KOPT-K1 (cell line): ENCODE results near the gene ZNF407.

Source experiments
- H3K27ac ChIP-seq: fragments of 200-600 bp; sonication (generic); 2 replicates; pipeline ENCODE4 v1.5.1; 2016; ENCODE audit warnings: antibody characterized with exemption, mild to moderate bottlenecking, low read depth, low read length; ENCODE audit not compliant: poor library complexity, severe bottlenecking
- H3K36me3 ChIP-seq: fragments of 200-600 bp; sonication (generic); 2 replicates; pipeline ENCODE4 v1.5.1; 2017; ENCODE audit warnings: antibody characterized with exemption, mild to moderate bottlenecking, low read length, moderate library complexity; ENCODE audit not compliant: insufficient read depth
- H3K9me3 ChIP-seq: fragments of 200-600 bp; sonication (generic); 2 replicates; pipeline ENCODE4 v1.5.1; 2017; ENCODE audit warnings: antibody characterized with exemption, low read length, mild to moderate bottlenecking; ENCODE audit not compliant: insufficient read depth, poor library complexity, severe bottlenecking

Gene ZNF407

GRCh38 chr18:74914648-74915047, 317.0 kb downstream of the ZNF407 start:
- H3K36me3 ChIP-seq, result no peaks in the 10 kb centered on the region
- no peaks in the 10 kb centered on the region for H3K9me3 ChIP-seq
- H3K27ac ChIP-seq, result no peak overlapping the region

- Histone ChIP-seq H3K27ac (peak overlapping the region; percentile 45), H3K9me3 (no peaks in the 10 kb centered on the region), H3K36me3 (no peaks in the 10 kb centered on the region; the same call in 1 of the 2 replicates)
These were observed 319.2 kb downstream of the ZNF407 start for GRCh38 chr18:74916773-74917393.

GRCh38 chr18:74918276-74918790, 320.7 kb downstream of the ZNF407 start:
- Histone ChIP-seq H3K9me3 (no peaks in the 10 kb centered on the region), H3K27ac (no peak overlapping the region), H3K36me3 (no peaks in the 10 kb centered on the region; the same call in 1 of the 2 replicates)

GRCh38 chr18:74921057-74921820, 323.6 kb downstream of the ZNF407 start:
- Histone ChIP-seq H3K27ac (no peak overlapping the region), H3K9me3 (no peaks in the 10 kb centered on the region)

GRCh38 chr18:74926051-74926450, 328.4 kb downstream of the ZNF407 start:
- no peak overlapping the region for H3K27ac ChIP-seq
- no peaks in the 10 kb centered on the region for H3K9me3 ChIP-seq
- H3K36me3 ChIP-seq, result no peaks in the 10 kb centered on the region; the same call in 1 of the 2 replicates

More at GRCh38 chr18:74921057-74921820, 323.6 kb downstream of the ZNF407 start:
- no peaks in the 10 kb centered on the region; the same call in 1 of the 2 replicates for H3K36me3 ChIP-seq

- Histone ChIP-seq H3K36me3 (no peaks in the 10 kb centered on the region), H3K27ac (no peak overlapping the region), H3K9me3 (no peaks in the 10 kb centered on the region)
These were observed 330.7 kb downstream of the ZNF407 start for GRCh38 chr18:74928194-74928968.

GRCh38 chr18:74929110-74929509, 331.4 kb downstream of the ZNF407 start:
- H3K9me3 ChIP-seq, result no peaks in the 10 kb centered on the region
- no peak overlapping the region for H3K27ac ChIP-seq
- H3K36me3 ChIP-seq, result no peaks in the 10 kb centered on the region

- no peak overlapping the region for H3K27ac ChIP-seq
- H3K36me3 ChIP-seq, result no peaks in the 10 kb centered on the region
- H3K9me3 ChIP-seq, result no peaks in the 10 kb centered on the region
These were observed 332.9 kb downstream of the ZNF407 start for GRCh38 chr18:74930616-74931015.

GRCh38 chr18:74933930-74934329, 336.3 kb downstream of the ZNF407 start:
- Histone ChIP-seq H3K27ac (no peak overlapping the region), H3K9me3 (no peaks in the 10 kb centered on the region), H3K36me3 (no peaks in the 10 kb centered on the region)

- H3K27ac ChIP-seq, result no peak overlapping the region
- H3K36me3 ChIP-seq, result no peaks in the 10 kb centered on the region
- no peaks in the 10 kb centered on the region for H3K9me3 ChIP-seq
These were observed 337.8 kb downstream of the ZNF407 start for GRCh38 chr18:74935434-74935833.

- Histone ChIP-seq H3K36me3 (no peaks in the 10 kb centered on the region), H3K27ac (no peak overlapping the region), H3K9me3 (no peaks in the 10 kb centered on the region)
These were observed 338.7 kb downstream of the ZNF407 start for GRCh38 chr18:74936343-74936742.

- no peaks in the 10 kb centered on the region for H3K9me3 ChIP-seq
- no peak overlapping the region for H3K27ac ChIP-seq
- no peaks in the 10 kb centered on the region for H3K36me3 ChIP-seq
These were observed 339.6 kb downstream of the ZNF407 start for GRCh38 chr18:74937291-74937690.

GRCh38 chr18:74940856-74941255, 343.2 kb downstream of the ZNF407 start:
- Histone ChIP-seq H3K27ac (no peak overlapping the region), H3K36me3 (no peaks in the 10 kb centered on the region)

GRCh38 chr18:74942319-74942910, 344.7 kb downstream of the ZNF407 start:
- H3K9me3 ChIP-seq, result no peaks in the 10 kb centered on the region
- no peaks in the 10 kb centered on the region for H3K36me3 ChIP-seq
- H3K27ac ChIP-seq, result no peak overlapping the region

More at GRCh38 chr18:74940856-74941255, 343.2 kb downstream of the ZNF407 start:
- no peaks in the 10 kb centered on the region for H3K9me3 ChIP-seq

- no peak overlapping the region for H3K27ac ChIP-seq
- H3K9me3 ChIP-seq, result no peaks in the 10 kb centered on the region
These were observed 347.0 kb downstream of the ZNF407 start for GRCh38 chr18:74944676-74945075.

More at GRCh38 chr18:74944676-74945075, 347.0 kb downstream of the ZNF407 start:
- no peaks in the 10 kb centered on the region for H3K36me3 ChIP-seq
